Stimulated activated CD8-positive, alpha-beta memory T cell treated with anti-CD3 and anti-CD28 coated beads, Interleukin-2, amount 100 ng/mL, for 1 hour (primary cell): ENCODE data around the gene HEXD.
A peak's percentile ranks its signal among the peaks of the same experiment; 100 is the strongest.
"Not testable (repeated sequence)": the region's sequence is repeated elsewhere in the genome, so short reads cannot be mapped to it uniquely, and the experiment has no call there.

Source experiments
- DNase-seq, 2 donors: peaks; one replicate each; pipeline ENCODE4 v3.0.0-alpha.2; 2020; ENCODE audit warnings: low read depth in 2 of 2

HEXD gene

GRCh38 chr17:82440991-82441627, 23.0 kb downstream of the HEXD start:
- no peak for DNase-seq

DNA sequence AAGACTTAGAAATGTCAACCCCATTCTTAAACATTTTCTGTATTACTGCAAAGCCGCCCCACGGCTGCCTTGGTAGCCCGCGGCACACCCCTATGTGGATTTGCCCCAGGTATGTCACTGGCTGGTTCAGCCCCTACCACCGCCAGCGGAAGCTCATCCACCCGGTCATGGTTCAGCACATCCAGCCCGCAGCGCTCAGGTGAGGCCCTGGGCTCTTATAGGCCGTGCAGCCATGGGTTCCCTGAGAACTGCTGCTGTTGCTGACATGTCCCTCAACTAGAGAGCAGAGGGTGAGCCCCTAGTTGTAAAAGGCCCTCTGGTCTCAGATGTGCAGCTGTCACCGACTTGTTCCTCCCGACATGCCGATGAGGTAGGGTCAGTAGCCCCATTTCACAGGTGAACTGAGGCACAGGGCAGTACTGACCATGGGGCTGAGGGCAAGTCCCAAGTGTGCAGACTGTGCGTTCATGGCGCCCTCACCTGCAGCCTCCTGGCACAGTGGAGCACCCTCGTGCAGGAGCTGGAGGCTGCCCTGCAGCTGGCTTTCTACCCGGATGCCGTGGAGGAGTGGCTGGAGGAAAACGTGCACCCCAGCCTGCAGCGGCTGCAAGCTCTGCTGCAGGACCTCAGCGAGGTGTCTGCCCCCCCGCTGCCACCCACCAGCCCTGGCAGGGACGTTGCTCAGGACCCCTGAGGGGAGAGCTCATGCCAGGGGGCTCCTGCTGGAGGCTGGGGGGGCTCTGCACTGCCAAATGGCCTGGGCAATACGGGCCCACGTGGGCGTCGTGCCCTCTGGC, 23.7 kb downstream of the HEXD start:
- DNase-seq = no peak

DNA sequence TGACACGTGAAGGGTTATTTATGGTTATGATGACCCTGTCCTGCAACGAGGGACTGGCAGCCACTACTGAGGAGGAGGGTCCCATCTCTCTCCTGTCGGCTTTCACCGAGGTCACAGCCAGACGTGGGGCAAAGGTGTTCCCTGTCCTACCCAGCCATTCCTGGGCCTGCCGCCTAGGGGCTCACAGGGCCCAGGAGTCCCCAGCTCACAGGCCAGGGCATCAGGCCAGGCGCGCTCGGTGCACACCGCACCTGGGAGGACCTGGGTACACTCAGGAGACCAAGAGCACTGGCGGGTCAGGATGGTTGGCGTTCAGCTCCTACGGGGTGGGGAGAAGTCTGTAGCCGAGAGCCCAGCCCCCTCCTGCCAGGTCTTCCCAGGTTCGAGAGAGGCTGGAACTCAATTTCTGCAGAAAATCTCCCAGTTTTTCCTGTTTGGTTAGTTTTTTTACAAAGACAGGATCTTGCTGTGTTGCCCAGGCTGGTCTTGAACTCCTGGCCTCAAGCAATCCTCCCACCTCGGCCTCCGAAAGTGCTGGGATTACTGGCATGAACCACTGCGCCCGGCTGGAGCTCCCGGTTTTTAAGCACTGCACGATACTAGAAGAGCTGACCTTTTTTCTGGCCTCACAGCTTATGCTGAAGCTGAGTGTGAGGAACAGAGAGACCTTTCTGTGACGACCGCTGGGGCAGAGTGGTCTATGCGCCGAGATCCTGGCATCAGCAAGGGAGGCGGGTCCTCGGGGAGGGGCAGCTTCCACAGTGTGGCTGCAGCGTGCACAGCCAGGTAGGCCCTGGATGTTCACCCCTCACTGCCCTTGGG, 24.7 kb downstream of the HEXD start:
- DNase-seq = no peak

GRCh38 chr17:82443465-82444283, 25.5 kb downstream of the HEXD start:
- no peak for DNase-seq

- no peak for DNase-seq
Observed at GRCh38 chr17:82444284-82444893, 26.2 kb downstream of the HEXD start.

- no peak for DNase-seq
Observed at GRCh38 chr17:82444941-82445521, 26.9 kb downstream of the HEXD start.

- no peak for DNase-seq
Observed at GRCh38 chr17:82445542-82445941, 27.4 kb downstream of the HEXD start.

DNA sequence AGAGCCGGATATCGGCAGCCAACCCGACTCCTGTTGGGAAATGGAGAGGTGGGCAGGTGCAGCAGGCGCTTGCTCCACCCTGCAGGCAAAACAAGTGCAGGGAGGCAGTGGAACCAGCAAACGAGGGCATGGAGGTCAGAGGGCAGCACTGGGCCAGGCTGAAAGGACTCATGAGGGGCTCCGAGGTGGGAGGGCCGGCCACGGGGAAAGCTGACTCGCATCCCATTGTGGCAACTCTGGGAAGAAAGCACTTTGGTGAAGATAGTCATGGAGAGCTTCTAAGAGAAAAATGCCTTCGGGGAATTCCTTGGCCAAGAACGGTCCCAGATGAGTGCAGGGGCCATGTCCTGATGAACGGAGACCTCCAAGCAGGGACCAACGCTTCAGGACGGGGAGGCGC, 28.0 kb downstream of the HEXD start:
- DNase-seq = no peak

DNA sequence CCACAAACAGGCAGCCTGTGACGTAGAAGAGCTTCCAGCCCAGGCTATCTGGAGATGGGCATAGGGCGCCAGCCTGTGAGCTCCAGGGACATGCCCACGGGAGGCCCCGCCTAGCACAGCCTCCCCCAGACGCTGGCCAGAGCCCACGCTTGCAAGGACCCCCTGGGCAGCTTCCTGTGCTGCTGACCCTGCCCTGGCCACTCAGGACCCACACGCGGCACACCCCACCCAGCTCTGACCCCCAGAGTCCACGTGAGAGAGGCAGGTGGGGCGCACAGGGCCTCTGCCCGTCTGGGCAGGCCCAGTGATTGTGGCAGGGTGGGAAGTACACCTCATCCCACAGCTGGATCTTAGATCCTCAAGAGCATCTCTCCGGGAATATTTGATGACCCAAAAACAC, 28.5 kb downstream of the HEXD start:
- no peak for DNase-seq

- no peak for DNase-seq
Observed at GRCh38 chr17:82447876-82448275, 29.7 kb downstream of the HEXD start.

GRCh38 chr17:82449131-82449882, 31.2 kb downstream of the HEXD start:
- DNase-seq = peak; percentile 45 to 49

DNA sequence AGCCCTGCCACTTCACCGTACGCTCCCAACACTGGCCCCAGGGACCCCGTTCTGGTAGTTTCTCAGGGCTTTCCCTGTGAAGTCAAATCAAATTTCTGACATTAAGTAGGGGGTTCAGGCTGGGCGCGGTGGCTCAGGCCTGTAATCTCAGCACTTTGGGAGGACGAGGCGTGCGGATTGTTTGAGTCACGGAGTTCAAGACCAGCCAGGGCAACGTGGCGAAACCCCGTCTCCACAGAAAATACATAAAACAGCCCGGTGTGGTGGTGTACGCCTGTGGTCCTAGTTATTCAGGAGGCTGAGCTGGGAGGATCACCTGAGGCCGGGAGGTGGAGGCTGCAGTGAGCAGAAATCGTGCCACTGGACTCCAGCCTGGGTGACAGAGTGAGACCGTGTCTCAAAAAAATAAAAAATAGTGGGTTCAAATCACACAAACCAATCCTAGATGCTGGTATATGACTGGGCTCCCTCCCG, 31.8 kb downstream of the HEXD start:
- DNase-seq = no peak

- DNase-seq = peak; percentile 91 to 93
Observed at GRCh38 chr17:82450357-82451106, 32.4 kb downstream of the HEXD start, which contains the start of gene CYBC1. TSS of gene CYBC1 (minus strand) at chr17:82450752. CDS start at chr17:82449254, 1,498 bp downstream.

DNA sequence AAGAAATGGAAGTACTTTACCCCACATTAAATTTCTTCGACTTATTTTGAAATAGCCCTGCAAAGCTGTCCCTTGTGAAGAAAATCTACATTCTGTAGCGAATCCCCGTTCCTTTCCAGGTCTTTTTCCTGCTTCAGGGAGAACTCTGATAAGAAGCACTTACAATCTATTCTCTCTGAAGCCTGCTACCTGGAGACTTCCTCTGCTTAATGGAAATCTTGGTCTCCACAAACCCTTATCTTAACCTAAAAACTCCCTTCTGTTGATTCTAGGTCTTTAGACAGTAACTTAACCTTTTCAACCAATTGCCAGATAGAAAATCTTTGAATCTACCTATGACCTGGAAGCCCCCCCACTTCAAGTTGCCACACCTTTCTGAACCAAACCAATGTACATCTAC, 34.0 kb downstream of the HEXD start:
- no peak for DNase-seq

DNA sequence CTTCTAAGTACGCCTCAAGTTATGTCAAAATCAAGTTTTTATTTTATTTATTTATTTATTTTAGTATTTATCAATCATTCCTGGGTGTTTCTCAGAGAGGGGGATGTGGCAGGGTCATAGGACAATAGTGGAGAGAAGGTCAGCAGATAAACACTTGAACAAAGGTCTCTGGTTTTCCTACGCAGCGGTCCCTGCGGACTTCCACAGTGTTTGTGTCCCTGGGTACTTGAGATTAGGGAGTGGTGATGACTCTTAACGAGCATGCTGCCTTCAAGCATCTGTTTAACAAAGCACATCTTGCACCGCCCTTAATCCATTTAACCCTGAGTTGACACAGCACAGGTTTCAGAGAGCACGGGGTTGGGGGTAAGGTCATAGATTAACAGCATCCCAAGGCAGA, 35.0 kb downstream of the HEXD start:
- not testable (repeated sequence) for DNase-seq

DNA sequence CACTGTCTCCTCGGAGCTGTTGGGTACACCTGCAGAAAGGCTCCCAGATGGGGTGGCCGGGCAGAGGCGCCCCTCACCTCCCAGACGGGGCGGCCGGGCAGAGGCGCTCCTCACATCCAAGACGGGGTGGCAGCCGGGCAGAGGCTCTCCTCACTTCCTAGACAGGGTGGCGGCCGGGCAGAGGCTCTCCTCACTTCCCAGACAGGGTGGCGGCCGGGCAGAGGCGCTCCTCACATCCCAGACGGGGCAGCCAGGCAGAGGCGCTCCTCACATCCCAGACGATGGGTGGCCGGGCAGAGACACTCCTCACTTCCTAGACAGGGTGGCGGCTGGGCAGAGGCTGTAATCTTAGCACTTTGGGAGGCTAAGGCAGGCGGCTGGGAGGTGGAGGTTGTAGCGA, 35.6 kb downstream of the HEXD start:
- DNase-seq = not testable (repeated sequence)

- DNase-seq = no peak
Observed at GRCh38 chr17:82457073-82457928, 39.2 kb downstream of the HEXD start.

GRCh38 chr17:82457929-82458178, 39.7 kb downstream of the HEXD start:
- DNase-seq = no peak
